ENCODE results near the gene FUT1.

- TF ChIP-seq POLR2A (IDR thresholded peaks at IDR 0.05; ENCODE audit: low read depth, low read length) (no peak), PAX5 (IDR thresholded peaks at IDR 0.05; ENCODE audit: insufficient read depth, low read length, severe bottlenecking) (no peak), POLR2AphosphoS5 (IDR thresholded peaks at IDR 0.05; ENCODE audit: low read depth, low read length) (no peak)
Observed at GRCh38 chr19:48713864-48714755, 38.3 kb downstream of the FUT1 start.

Measured in GM12891 (cell line).